ENCODE data around the gene GALNT2. TPM values are rescaled to one million over a fixed set of nuclear protein-coding genes. Genes with fewer than 3 reads are reported as not detected.

GALNT2 gene
- total RNA-seq, 4 donors from 2014 or later, result 47.9 to 78.6 (median 60.0) TPM

GRCh38 chr1:230083746-230084407, 16.8 kb downstream of the GALNT2 start:
- Histone ChIP-seq H3K9me3 (no peaks in the 10 kb centered on the region), H3K4me3 (no peak overlapping the region), H3K36me3 (no peaks in the 10 kb centered on the region), H3K27ac (peak overlapping the region; percentile 44 to 86 (median 78)), H3K27me3 (no peaks in the 10 kb centered on the region), H3K4me1 (peaks cover 0 to 82% (median 40%) of the 10 kb centered on the region in 4 donors)
- TF ChIP-seq POLR2A (IDR thresholded peaks at IDR 0.05) (no peak), EP300 (IDR thresholded peaks at IDR 0.05) (no peak), CTCF (IDR thresholded peaks at IDR 0.05) (no peak)
- 76 to 85% methylated on average over 10 of the region's 10 CpGs for WGBS, 2 donors
- DNase-seq (ENCODE audit: low spot score in 2 of 2), result no peak

GRCh38 chr1:230084408-230085177, 17.6 kb downstream of the GALNT2 start:
- Histone ChIP-seq H3K27ac (peak overlapping the region; percentile 44 to 86 (median 78)), H3K27me3 (no peaks in the 10 kb centered on the region), H3K9me3 (no peaks in the 10 kb centered on the region), H3K4me1 (peaks cover 0 to 75% (median 36%) of the 10 kb centered on the region in 4 donors), H3K4me3 (no peak overlapping the region), H3K36me3 (no peaks in the 10 kb centered on the region)
- peak; percentile 53 to 62 for DNase-seq (ENCODE audit: low spot score in 2 of 2)
- peak in 1 of 2 donors; percentile 77 for TF ChIP-seq EP300 (IDR thresholded peaks at IDR 0.05)
- no peak for TF ChIP-seq POLR2A (IDR thresholded peaks at IDR 0.05)
- no peak for TF ChIP-seq CTCF (IDR thresholded peaks at IDR 0.05)
- 40 to 44% methylated on average over 9 of the region's 9 CpGs for WGBS, 2 donors

GRCh38 chr1:230085178-230085515, 18.1 kb downstream of the GALNT2 start:
- 68 to 75% methylated on average over 5 of the region's 5 CpGs for WGBS, 2 donors
- Histone ChIP-seq H3K36me3 (no peaks in the 10 kb centered on the region), H3K9me3 (no peaks in the 10 kb centered on the region), H3K27me3 (no peaks in the 10 kb centered on the region), H3K4me1 (peaks cover 0 to 74% (median 36%) of the 10 kb centered on the region in 4 donors), H3K4me3 (no peak overlapping the region), H3K27ac (peak overlapping the region; percentile 44 to 86 (median 78))
- no peak for DNase-seq (ENCODE audit: low spot score in 2 of 2)
- TF ChIP-seq POLR2A (IDR thresholded peaks at IDR 0.05), result no peak
- TF ChIP-seq EP300 (IDR thresholded peaks at IDR 0.05), result no peak
- TF ChIP-seq CTCF (IDR thresholded peaks at IDR 0.05), result no peak

GRCh38 chr1:230086151-230086550, 19.1 kb downstream of the GALNT2 start:
- TF ChIP-seq CTCF (IDR thresholded peaks at IDR 0.05) (no peak), POLR2A (IDR thresholded peaks at IDR 0.05) (no peak), EP300 (IDR thresholded peaks at IDR 0.05) (no peak)
- no peaks in the 10 kb centered on the region for H3K36me3 ChIP-seq
- no peak for DNase-seq (ENCODE audit: low spot score in 2 of 2)
- no peak overlapping the region for H3K4me3 ChIP-seq
- H3K27me3 ChIP-seq, result no peaks in the 10 kb centered on the region
- H3K27ac ChIP-seq, result peak overlapping the region in 3 of 4 donors; percentile 34 to 86 (median 84)
- H3K9me3 ChIP-seq, result no peaks in the 10 kb centered on the region
- 62 to 70% methylated on average over 6 of the region's 6 CpGs for WGBS, 2 donors
- peaks cover 0 to 68% (median 34%) of the 10 kb centered on the region in 4 donors for H3K4me1 ChIP-seq

Data from tibial nerve (tissue), 4 donors.